Activated T-helper 1 cell treated with anti-CD3 and anti-CD28 coated beads, Interleukin-2, amount 50 U/mL, for 16 hours (primary cell): ENCODE data around the gene HCAR3.

Experiments
- DNase-seq, 2 donors: peaks; one replicate each; pipeline ENCODE4 v3.0.0-alpha.2; 2020; ENCODE audit warnings: low read depth in 1 of 2, low spot score in 1 of 2

The HCAR3 gene

GRCh38 chr12:122672515-122672914 lies 44.1 kb downstream of the HCAR3 start:
- no peak for DNase-seq

GRCh38 chr12:122669397-122670070 lies 47.1 kb downstream of the HCAR3 start:
- no peak for DNase-seq

GRCh38 chr12:122668268-122668667 lies 48.3 kb downstream of the HCAR3 start:
- DNase-seq, result no peak

GRCh38 chr12:122665759-122666158 lies 50.9 kb downstream of the HCAR3 start:
- DNase-seq, result no peak

GRCh38 chr12:122665349-122665748 lies 51.3 kb downstream of the HCAR3 start:
- no peak for DNase-seq
